H1 (cell line): ENCODE measurements around the gene FCRL5. TPM values are rescaled to one million over a fixed set of nuclear protein-coding genes. Genes with fewer than 3 reads are reported as not detected.

Experiments
- CTCF ChIA-PET: fragments of 300-600 bp; sonication (Branson Sonifier 250); formaldehyde crosslinking; loops from one replicate; lab custom pipeline; 2021; ENCODE audit not compliant: partially characterized antibody; lab: Charles Lee
- POLR2A ChIA-PET: fragments of 300-600 bp; sonication (Branson Sonifier 250); formaldehyde crosslinking; loops from one replicate; lab custom pipeline; 2021; ENCODE audit warnings: inconsistent platforms; ENCODE audit not compliant: partially characterized antibody; lab: Charles Lee
- DNase-seq, 2 experiments: peaks; one replicate each; pipeline versions ENCODE4 v3.0.0 to v3.0.0-alpha.2; 2010 to 2022; ENCODE audit warnings: low spot score in 2 of 2, low read depth in 1 of 2, mixed read lengths in 1 of 2
- FAIRE-seq: peaks from 2 replicates; lab custom pipeline; 2011; peaks lifted over from hg19 to GRCh38; lab: Jason Lieb, UNC
- H2AFZ ChIP-seq: 2 replicates; pipeline ENCODE4 v1.8.1; 2012; ENCODE audit warnings: low read length, inconsistent platforms
- H2AK5ac ChIP-seq: 2 replicates; pipeline ENCODE4 v1.6.1; 2013; ENCODE audit warnings: low read depth, low read length
- H2BK120ac ChIP-seq: replicated peaks from 2 replicates; pipeline ENCODE3; 2013; ENCODE audit warnings: low read depth, low read length, inconsistent platforms
- H2BK12ac ChIP-seq: 2 replicates; pipeline ENCODE4 v1.6.1; 2013; ENCODE audit warnings: low read depth, low read length
- H2BK15ac ChIP-seq: 2 replicates; pipeline ENCODE4 v1.6.1; 2013; ENCODE audit warnings: low read length
- H2BK20ac ChIP-seq: 2 replicates; pipeline ENCODE4 v1.6.1; 2013; ENCODE audit warnings: low read length
- H2BK5ac ChIP-seq: 2 replicates; pipeline ENCODE4 v1.6.1; 2013; ENCODE audit warnings: low read depth, low read length
- H3K14ac ChIP-seq: 2 replicates; pipeline ENCODE4 v1.6.1; 2013; ENCODE audit warnings: inconsistent platforms; ENCODE audit not compliant: insufficient read length
- H3K18ac ChIP-seq: 2 replicates; pipeline ENCODE4 v1.6.1; 2013; ENCODE audit warnings: low read length; ENCODE audit errors: extremely low read depth
- H3K23ac ChIP-seq: 2 replicates; pipeline ENCODE4 v1.6.1; 2013; ENCODE audit warnings: inconsistent platforms; ENCODE audit not compliant: insufficient read length
- H3K23me2 ChIP-seq: 2 replicates; pipeline ENCODE4 v1.6.1; 2013; ENCODE audit warnings: low read depth, low read length
- H3K27ac ChIP-seq: 2 replicates; pipeline ENCODE4 v1.6.1; 2011; ENCODE audit warnings: low read depth, low read length, inconsistent platforms
- H3K27me3 ChIP-seq, 4 experiments: replicated peaks in 1 of 4; 1 replicate in 1 of 4; 2 replicates in 3 of 4; pipeline versions ENCODE4 v1.6.1 to v1.8.1; 2011 to 2013; ENCODE audit warnings: low read length in 3 of 4, mild to moderate bottlenecking in 3 of 4, inconsistent platforms in 2 of 4, mixed read lengths in 2 of 4, moderate library complexity in 1 of 4; ENCODE audit not compliant: control insufficient read depth in 3 of 4, insufficient read depth in 3 of 4; ENCODE audit errors: extremely low read depth in 1 of 4
- H3K36me3 ChIP-seq, 4 experiments: 2 replicates each; pipeline versions ENCODE4 v1.6.1 to v1.8.1; 2011 to 2013; ENCODE audit warnings: mild to moderate bottlenecking in 4 of 4, low read length in 3 of 4, moderate library complexity in 2 of 4, control low read depth in 1 of 4, inconsistent platforms in 1 of 4; ENCODE audit not compliant: insufficient read depth in 4 of 4, control insufficient read depth in 2 of 4
- H3K4ac ChIP-seq: replicated peaks from 2 replicates; pipeline ENCODE3; 2013; ENCODE audit warnings: low read length, low read depth, mixed read lengths, inconsistent platforms; ENCODE audit not compliant: insufficient read length
- H3K4me1 ChIP-seq, 4 experiments: replicated peaks in 1 of 4; 1 replicate in 1 of 4; 2 replicates in 3 of 4; pipeline versions ENCODE4 v1.6.1 to v1.8.1; 2011 to 2013; ENCODE audit warnings: low read length in 3 of 4, inconsistent platforms in 2 of 4, mixed read lengths in 1 of 4; ENCODE audit not compliant: insufficient read depth in 4 of 4, control insufficient read depth in 3 of 4
- H3K4me2 ChIP-seq, 2 experiments: 2 replicates each; pipeline versions ENCODE4 v1.6.1 to v1.8.1; 2011 to 2013; ENCODE audit warnings: low read depth in 2 of 2, low read length in 2 of 2, control low read depth in 1 of 2, inconsistent platforms in 1 of 2, mild to moderate bottlenecking in 1 of 2; ENCODE audit not compliant: insufficient read depth in 1 of 2
- H3K4me3 ChIP-seq, 4 experiments: fragments of 200-600, 300-600 bp in 1 of 4; sonication (generic), shearing (Covaris generic), sonication (Bioruptor Twin) in 1 of 4; 2 replicates each; pipeline versions ENCODE4 v1.5.1 to v1.8.1; 2011 to 2016; ENCODE audit warnings: low read length in 4 of 4, low read depth in 3 of 4, control low read depth in 2 of 4, inconsistent platforms in 2 of 4, mild to moderate bottlenecking in 2 of 4, mixed read lengths in 1 of 4, moderate library complexity in 1 of 4; ENCODE audit not compliant: insufficient read depth in 2 of 4; ENCODE audit errors: extremely low read depth in 1 of 4
- H3K56ac ChIP-seq: replicated peaks from 2 replicates; pipeline ENCODE3; 2013; ENCODE audit warnings: low read depth, mild to moderate bottlenecking, mixed read lengths, low read length, inconsistent platforms; ENCODE audit not compliant: insufficient read length
- H3K79me1 ChIP-seq: 2 replicates; pipeline ENCODE4 v1.6.1; 2013; ENCODE audit warnings: low read depth, low read length, control low read depth
- H3K79me2 ChIP-seq, 2 experiments: 2 replicates each; pipeline versions ENCODE4 v1.6.1 to v1.8.1; 2012 to 2013; ENCODE audit warnings: low read length in 2 of 2, mild to moderate bottlenecking in 2 of 2, inconsistent platforms in 1 of 2; ENCODE audit not compliant: insufficient read depth in 2 of 2, control insufficient read depth in 1 of 2
- H3K9ac ChIP-seq, 4 experiments: replicated peaks in 1 of 4; 1 replicate in 1 of 4; 2 replicates in 3 of 4; pipeline versions ENCODE4 v1.6.1 to v1.8.1; 2011 to 2013; ENCODE audit warnings: low read depth in 3 of 4, low read length in 3 of 4, control low read depth in 2 of 4, mild to moderate bottlenecking in 2 of 4, moderate library complexity in 2 of 4, inconsistent platforms in 1 of 4; ENCODE audit errors: extremely low read depth in 1 of 4
- H3K9me3 ChIP-seq, 2 experiments: 2 replicates each; pipeline versions ENCODE4 v1.6.1 to v1.8.1; 2012 to 2013; ENCODE audit warnings: mild to moderate bottlenecking in 2 of 2, moderate library complexity in 2 of 2, control low read depth in 1 of 2, inconsistent platforms in 1 of 2, low read depth in 1 of 2, low read length in 1 of 2, mixed read lengths in 1 of 2; ENCODE audit not compliant: insufficient read depth in 2 of 2
- H4K20me1 ChIP-seq, 2 experiments: replicated peaks in 1 of 2; 2 replicates each; pipeline versions ENCODE3 to v1.8.1; 2011 to 2013; ENCODE audit warnings: inconsistent platforms in 2 of 2, low read length in 2 of 2, mild to moderate bottlenecking in 1 of 2; ENCODE audit not compliant: insufficient read depth in 2 of 2, control insufficient read depth in 1 of 2
- H4K5ac ChIP-seq: 2 replicates; pipeline ENCODE4 v1.6.1; 2013; ENCODE audit warnings: low read length, low read depth, mixed read lengths, inconsistent platforms; ENCODE audit not compliant: insufficient read length
- H4K8ac ChIP-seq: 2 replicates; pipeline ENCODE4 v1.8.0; 2013; ENCODE audit warnings: mild to moderate bottlenecking, moderate library complexity, low read length, inconsistent platforms; ENCODE audit not compliant: insufficient read depth; ENCODE audit errors: extremely low read depth
- H4K91ac ChIP-seq: replicated peaks from 2 replicates; pipeline ENCODE3; 2013; ENCODE audit warnings: low read length, mixed read lengths, inconsistent platforms; ENCODE audit not compliant: insufficient read length
- ATF3 ChIP-seq: IDR thresholded peaks from 2 replicates; pipeline ENCODE4 v1.6.1; 2011; ENCODE audit warnings: low read depth, mild to moderate bottlenecking, low read length; ENCODE audit not compliant: insufficient read depth
- BCL11A ChIP-seq, 2 experiments: IDR thresholded peaks; one replicate each; pipeline ENCODE4 v1.6.1; 2011; ENCODE audit warnings: low read depth in 2 of 2, low read length in 2 of 2, mild to moderate bottlenecking in 2 of 2
- CHD1 ChIP-seq: IDR thresholded peaks from 2 replicates; pipeline ENCODE4 v1.6.1; 2012; ENCODE audit warnings: low read depth, low read length, improper control_type of control experiment
- CTCF ChIP-seq, 3 experiments: IDR thresholded peaks; 1 replicate in 2 of 3; 2 replicates in 1 of 3; pipeline versions ENCODE4 v1.5.1 to v1.6.1; 2011; ENCODE audit warnings: low read length in 3 of 3, mild to moderate bottlenecking in 3 of 3, inconsistent platforms in 2 of 3, low read depth in 1 of 3, moderate library complexity in 1 of 3; ENCODE audit not compliant: insufficient read depth in 1 of 3; ENCODE audit errors: control extremely low read depth in 1 of 3
- FOSL1 ChIP-seq: IDR thresholded peaks from 2 replicates; pipeline ENCODE4 v1.6.1; 2011; ENCODE audit warnings: mild to moderate bottlenecking, low read depth, low read length, moderate library complexity; ENCODE audit not compliant: insufficient read depth
- NANOG ChIP-seq: IDR thresholded peaks from 2 replicates; pipeline ENCODE4 v1.6.1; 2011; ENCODE audit warnings: low read length, low read depth, mild to moderate bottlenecking, inconsistent platforms; ENCODE audit not compliant: insufficient read depth, poor library complexity, severe bottlenecking
- RNF2 ChIP-seq: fragments of 200-900, 300-1000 bp; sonication (generic); IDR thresholded peaks from 2 replicates; pipeline ENCODE4 v1.7.1; 2016; ENCODE audit warnings: borderline replicate concordance, low read depth, mild to moderate bottlenecking, antibody characterized with exemption, low read length; ENCODE audit not compliant: poor library complexity, severe bottlenecking; ENCODE audit errors: missing control alignments
- SP4 ChIP-seq: IDR thresholded peaks from 2 replicates; pipeline ENCODE4 v1.6.1; 2012; ENCODE audit warnings: low read length, inconsistent platforms
- SRF ChIP-seq: IDR thresholded peaks from 2 replicates; pipeline ENCODE4 v1.6.1; 2011; ENCODE audit warnings: mild to moderate bottlenecking, low read depth, low read length, moderate library complexity
- polyA plus RNA-seq, 7 experiments: library from polyadenylated mRNA; depleted of rRNA in 3 of 7; stranded (reverse) in 5 of 7; unstranded in 2 of 7; fragments of >200 nt in 5 of 7; fragments of 200-250 nt in 2 of 7; gene quantifications; 1 replicate in 5 of 7; 2 replicates in 1 of 7; 4 replicates in 1 of 7; pipeline versions ENCODE4 v1.2.1 to v1.2.3, GENCODE V29; 2011 to 2013; ENCODE audit warnings: missing spikeins in 2 of 7, mixed read lengths in 2 of 7
- total RNA-seq: library from RNA; stranded (reverse); fragmentation: NEBNext Ultra II Directional; extraction: Animal tissue kit (Norgen Biotek cat#: 25700); gene quantifications from 2 replicates; pipeline ENCODE4 v1.2.1, GENCODE V29; 2021
- TF ChIP-seq, protein P1 (sequence below): IDR thresholded peaks from 2 replicates; pipeline ENCODE4 v1.6.1; 2012; ENCODE audit warnings: inconsistent platforms

Gene FCRL5
- total and polyA plus RNA-seq, 2 of the 8 experiments (the other 6 are each of a cell fraction or from before 2014, with no cell fraction given) = 1.0 to 2.6 TPM

- Histone ChIP-seq H2BK15ac (no peak overlapping the region), H3K14ac (no peak overlapping the region), H3K27ac (no peak overlapping the region), H3K4me1 (peaks cover 0 to 14% (median 4%) of the 10 kb centered on the region in 4 experiments; a peak in 5 of 7 replicates), H3K23ac (no peak overlapping the region), H3K18ac (0 out of 2 replicates have a peak overlapping the region, but pooled peaks have one; percentile 34), H3K56ac (no peak overlapping the region), H4K5ac (no peak overlapping the region), H3K4me2 (peak overlapping the region in 1 of 2 experiments; percentile 55; a peak in 1 of 4 replicates), H3K79me1 (no peaks in the 10 kb centered on the region), H3K4ac (no peak overlapping the region), H2AK5ac (no peak overlapping the region), H3K27me3 (no peaks in the 10 kb centered on the region), H4K8ac (no peak overlapping the region), H3K23me2 (no peaks in the 10 kb centered on the region), H2BK120ac (no peak overlapping the region), H4K91ac (no peak overlapping the region), H3K9ac (no peak overlapping the region), H2BK20ac (no peak overlapping the region), H3K9me3 (peaks cover 12 to 14% of the 10 kb centered on the region in 2 experiments), H2BK12ac (no peak overlapping the region), H4K20me1 (no peaks in the 10 kb centered on the region), H3K36me3 (no peaks in the 10 kb centered on the region; a peak in 1 of 8 replicates), H3K79me2 (no peaks in the 10 kb centered on the region), H2BK5ac (peak overlapping the region; percentile 57; the same call in 1 of the 2 replicates), H2AFZ (no peak overlapping the region), H3K4me3 (peak overlapping the region in 1 of 4 experiments; percentile 34; a peak in 1 of 8 replicates)
- POLR2A ChIA-PET = no interaction called here
- FAIRE-seq = no peak
- no peak for DNase-seq
- CTCF ChIA-PET = interaction anchor here (0.7 to 1.2 kb wide), 2 partner anchors 13 to 151 kb away, joined by 3 read pairs; partner anchors contain the start of gene FCRL5
- TF ChIP-seq FOSL1 = no peak
- no peak for TF ChIP-seq CTCF (IDR thresholded peaks at IDR 0.05; ENCODE audit: control extremely low read depth in 1 of 3, insufficient read depth in 1 of 3, low read depth in 1 of 3, low read length in 3 of 3)
- TF ChIP-seq RNF2 = no peak
- TF ChIP-seq ATF3 = no peak
- TF ChIP-seq CHD1 = no peak
- no peak for TF ChIP-seq SRF
- no peak for TF ChIP-seq SP4
- TF ChIP-seq BCL11A (IDR thresholded peaks at IDR 0.05; ENCODE audit: low read depth in 2 of 2, low read length in 2 of 2) = no peak
- TF ChIP-seq, protein P1, sequence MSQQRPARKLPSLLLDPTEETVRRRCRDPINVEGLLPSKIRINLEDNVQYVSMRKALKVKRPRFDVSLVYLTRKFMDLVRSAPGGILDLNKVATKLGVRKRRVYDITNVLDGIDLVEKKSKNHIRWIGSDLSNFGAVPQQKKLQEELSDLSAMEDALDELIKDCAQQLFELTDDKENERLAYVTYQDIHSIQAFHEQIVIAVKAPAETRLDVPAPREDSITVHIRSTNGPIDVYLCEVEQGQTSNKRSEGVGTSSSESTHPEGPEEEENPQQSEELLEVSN = no peak
- TF ChIP-seq NANOG = no peak
Measured at GRCh38 chr1:157539568-157539967, 12.7 kb downstream of the FCRL5 start.
